Effector memory CD8-positive, alpha-beta T cell (primary cell): ENCODE measurements around the gene CAV1.

ENCODE experiments used
- ATAC-seq: fragments of 150-1000 bp; cut with Tn5 transposase; replicated peaks from 2 replicates; pipeline ENCODE4 v1.10.0; 2021; ENCODE audit warnings: mild to moderate bottlenecking, moderate library complexity
- DNase-seq, 3 experiments: peaks; one replicate each; pipeline ENCODE4 v3.0.0; 2021
- H3K27ac Mint-ChIP-seq, 2 donors: one replicate each; pipeline ENCODE4 v1.8.0; 2022; ENCODE audit warnings: mild to moderate bottlenecking in 2 of 2, mixed read lengths in 2 of 2, moderate library complexity in 2 of 2
- H3K27me3 Mint-ChIP-seq, 2 donors: one replicate each; pipeline ENCODE4 v1.8.0; 2022; ENCODE audit warnings: mixed read lengths in 2 of 2
- H3K36me3 Mint-ChIP-seq: one replicate; pipeline ENCODE4 v1.8.0; 2022; ENCODE audit warnings: mild to moderate bottlenecking, moderate library complexity, mixed read lengths; ENCODE audit not compliant: insufficient read depth
- H3K4me1 Mint-ChIP-seq, 2 donors: one replicate each; pipeline ENCODE4 v1.8.0; 2022; ENCODE audit warnings: low read depth in 2 of 2, mixed read lengths in 2 of 2
- H3K4me3 Mint-ChIP-seq, 2 donors: one replicate each; pipeline ENCODE4 v1.8.0; 2022; ENCODE audit warnings: mild to moderate bottlenecking in 2 of 2, mixed read lengths in 2 of 2, moderate library complexity in 2 of 2
- H3K9me3 Mint-ChIP-seq, 2 donors: one replicate each; pipeline ENCODE4 v1.8.0; 2022; ENCODE audit warnings: mixed read lengths in 2 of 2

Gene CAV1

DNA sequence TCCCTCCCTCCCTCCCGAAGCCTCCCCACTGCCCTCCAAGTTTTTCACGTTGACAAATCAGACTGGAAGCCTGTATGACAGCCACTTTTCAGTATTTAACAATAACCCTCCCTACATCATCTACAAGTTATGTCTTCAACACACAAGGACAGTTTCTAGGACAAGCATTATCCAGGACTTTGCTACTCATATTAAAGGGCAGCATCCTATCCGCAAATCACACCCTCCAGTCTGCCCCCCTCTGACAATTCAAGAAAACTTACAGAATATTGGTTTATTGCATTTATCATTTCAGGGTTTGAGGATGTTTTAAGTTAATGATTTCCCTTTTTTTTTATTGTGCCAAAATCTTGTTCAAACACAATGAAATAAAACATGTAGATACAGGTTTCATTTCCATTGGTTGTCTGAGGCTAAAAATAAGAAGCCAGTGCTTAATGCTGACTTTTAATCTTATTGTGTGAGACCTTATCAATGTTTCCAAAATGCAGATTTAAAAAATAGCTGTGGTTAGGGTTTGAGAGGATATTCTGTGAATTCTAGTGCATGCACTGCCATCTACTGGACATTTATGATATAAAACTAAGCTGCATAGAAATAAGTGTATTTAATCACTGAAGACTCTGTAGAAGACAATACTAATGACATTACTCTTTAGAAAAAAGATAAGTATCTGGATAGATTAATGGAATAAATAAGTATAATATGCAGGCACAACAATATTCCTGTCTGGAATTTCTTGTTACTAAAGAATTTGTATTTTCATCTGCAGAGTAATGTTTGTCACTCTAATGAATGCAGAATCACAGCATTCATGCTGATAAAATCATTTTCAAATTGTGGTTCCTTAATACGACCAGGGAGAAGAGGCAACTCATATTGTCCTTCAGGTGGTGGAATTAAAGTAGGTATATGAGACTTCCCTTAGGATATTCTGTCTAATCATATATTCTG, 64.1 kb downstream of the CAV1 start:
- Mint-ChIP-seq H3K4me1 (peaks cover 12 to 19% of the 10 kb centered on the region in 2 donors), H3K9me3 (no peaks in the 10 kb centered on the region), H3K27me3 (peaks cover 21 to 26% of the 10 kb centered on the region in 2 donors), H3K4me3 (no peak overlapping the region), H3K36me3 (no peaks in the 10 kb centered on the region), H3K27ac (no peak overlapping the region)
- DNase-seq (no peak), ATAC-seq (peak; percentile 56)

DNA sequence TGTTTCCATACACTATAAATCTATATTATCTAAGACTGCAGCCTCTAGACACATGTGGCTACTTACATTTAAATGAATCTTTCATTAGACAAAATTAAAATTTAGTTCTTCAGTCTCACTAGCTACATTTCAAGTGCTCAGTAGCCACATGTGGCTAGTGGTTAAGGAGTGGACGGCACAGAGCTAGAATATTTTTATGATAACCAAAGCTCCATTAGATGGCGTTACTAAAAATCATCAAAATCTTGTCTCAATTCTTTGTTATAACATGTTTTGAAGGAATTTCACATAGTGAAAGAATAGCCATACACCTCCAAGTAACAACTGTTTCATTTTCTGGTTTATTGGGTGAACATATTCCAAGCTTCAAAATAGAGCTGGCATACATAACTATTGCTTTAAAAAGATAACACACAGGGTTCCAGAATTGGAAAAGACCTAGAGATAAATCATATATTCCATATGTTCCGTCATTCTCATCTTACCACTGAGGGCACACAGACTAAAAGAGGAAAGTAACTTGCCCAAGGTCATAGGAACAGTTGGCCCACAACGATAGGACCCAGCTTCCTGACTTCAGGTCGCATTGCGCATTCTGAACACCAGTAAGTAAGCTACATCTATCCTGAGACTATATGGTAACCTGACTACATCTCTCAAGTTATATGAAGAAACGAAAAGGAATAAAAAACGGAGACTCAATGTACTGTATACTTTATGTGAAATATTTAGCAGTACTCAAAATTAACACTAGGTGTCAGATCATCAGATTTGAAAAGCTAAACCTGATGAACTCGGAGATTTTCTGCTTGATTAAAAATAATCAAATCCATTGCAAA, 66.6 kb downstream of the CAV1 start:
- Mint-ChIP-seq H3K27me3 (peaks cover 35% of the 10 kb centered on the region in 2 donors), H3K27ac (no peak overlapping the region), H3K4me1 (peaks cover 12 to 19% of the 10 kb centered on the region in 2 donors), H3K9me3 (no peaks in the 10 kb centered on the region), H3K36me3 (no peaks in the 10 kb centered on the region), H3K4me3 (no peak overlapping the region)
- DNase-seq (no peak), ATAC-seq (peak; percentile 45)

GRCh38 chr7:116592041-116592355, 67.2 kb downstream of the CAV1 start:
- Mint-ChIP-seq H3K9me3 (no peaks in the 10 kb centered on the region), H3K36me3 (no peaks in the 10 kb centered on the region), H3K4me1 (peaks cover 12 to 19% of the 10 kb centered on the region in 2 donors), H3K27me3 (peaks cover 37 to 39% of the 10 kb centered on the region in 2 donors), H3K27ac (no peak overlapping the region), H3K4me3 (no peak overlapping the region)
- ATAC-seq (no peak), DNase-seq (no peak)

GRCh38 chr7:116592445-116592844, 67.6 kb downstream of the CAV1 start:
- DNase-seq (no peak), ATAC-seq (peak; percentile 19)
- H3K27ac Mint-ChIP-seq = no peak overlapping the region
- H3K4me3 Mint-ChIP-seq = no peak overlapping the region
- peaks cover 41% of the 10 kb centered on the region in 2 donors for H3K27me3 Mint-ChIP-seq
- no peaks in the 10 kb centered on the region for H3K36me3 Mint-ChIP-seq
- H3K4me1 Mint-ChIP-seq = peaks cover 12 to 19% of the 10 kb centered on the region in 2 donors
- H3K9me3 Mint-ChIP-seq = no peaks in the 10 kb centered on the region

GRCh38 chr7:116593359-116594075, 68.7 kb downstream of the CAV1 start:
- no peaks in the 10 kb centered on the region for H3K36me3 Mint-ChIP-seq
- peaks cover 48 to 52% of the 10 kb centered on the region in 2 donors for H3K27me3 Mint-ChIP-seq
- no peak for ATAC-seq
- no peak for DNase-seq
- peaks cover 10 to 14% of the 10 kb centered on the region in 2 donors for H3K4me1 Mint-ChIP-seq
- no peak overlapping the region for H3K4me3 Mint-ChIP-seq
- H3K27ac Mint-ChIP-seq = no peak overlapping the region
- no peaks in the 10 kb centered on the region for H3K9me3 Mint-ChIP-seq

- Mint-ChIP-seq H3K9me3 (no peaks in the 10 kb centered on the region), H3K36me3 (no peaks in the 10 kb centered on the region), H3K4me1 (peaks cover 7 to 9% of the 10 kb centered on the region in 2 donors), H3K27ac (no peak overlapping the region), H3K27me3 (peaks cover 45 to 53% of the 10 kb centered on the region in 2 donors), H3K4me3 (no peak overlapping the region)
- DNase-seq (no peak), ATAC-seq (no peak)
These were observed 70.2 kb downstream of the CAV1 start for GRCh38 chr7:116595063-116595462.

DNA sequence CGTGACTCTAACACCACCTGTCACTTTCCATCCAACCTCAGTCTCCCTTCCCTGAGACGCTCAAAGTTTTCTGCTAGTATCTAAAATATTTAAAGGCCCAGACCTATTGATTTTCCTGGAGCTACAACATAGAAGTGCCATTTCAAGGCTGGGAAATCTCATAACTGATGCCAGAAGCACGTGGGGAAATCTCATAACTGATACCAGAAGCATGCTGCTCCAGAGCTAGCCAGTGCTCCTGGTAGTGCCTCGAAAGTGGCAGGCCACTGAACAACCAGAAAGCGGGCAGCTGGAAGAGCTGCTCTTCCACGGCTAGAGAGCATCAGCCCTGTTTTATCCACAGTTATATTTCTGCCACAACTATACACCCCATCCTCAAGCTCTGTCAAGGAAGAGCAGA, 72.5 kb downstream of the CAV1 start:
- Mint-ChIP-seq H3K36me3 (no peaks in the 10 kb centered on the region), H3K9me3 (no peaks in the 10 kb centered on the region), H3K4me3 (no peak overlapping the region), H3K27ac (no peak overlapping the region), H3K4me1 (peaks cover 5 to 8% of the 10 kb centered on the region in 2 donors), H3K27me3 (peaks cover 33 to 44% of the 10 kb centered on the region in 2 donors)
- no peak for ATAC-seq
- DNase-seq = no peak

DNA sequence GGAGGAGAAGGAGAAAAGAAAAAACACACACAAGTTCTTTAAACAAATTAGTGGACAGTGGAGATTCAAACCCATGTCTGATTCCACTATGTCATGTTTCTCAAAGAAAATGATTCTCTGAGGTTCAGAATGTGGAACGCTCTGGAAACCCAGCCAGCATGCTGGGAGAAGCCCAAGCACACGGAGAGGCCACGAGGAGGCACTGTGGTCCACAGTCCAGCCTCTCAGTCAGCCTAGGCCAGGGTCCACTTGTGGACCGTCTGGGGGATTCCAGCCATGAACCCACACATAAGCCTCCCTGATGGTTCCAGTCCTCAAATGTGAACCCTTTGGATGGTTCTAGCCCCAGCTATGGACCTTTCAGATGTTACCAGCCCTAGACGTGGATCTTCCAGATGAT, 73.4 kb downstream of the CAV1 start:
- Mint-ChIP-seq H3K36me3 (no peaks in the 10 kb centered on the region), H3K27ac (no peak overlapping the region), H3K27me3 (peaks cover 24 to 35% of the 10 kb centered on the region in 2 donors), H3K9me3 (no peaks in the 10 kb centered on the region), H3K4me3 (no peak overlapping the region), H3K4me1 (peaks cover 4 to 6% of the 10 kb centered on the region in 2 donors)
- no peak for ATAC-seq
- DNase-seq = no peak

- peaks cover 4 to 6% of the 10 kb centered on the region in 2 donors for H3K4me1 Mint-ChIP-seq
- H3K4me3 Mint-ChIP-seq = no peak overlapping the region
- H3K27ac Mint-ChIP-seq = no peak overlapping the region
- DNase-seq (no peak), ATAC-seq (no peak)
- peaks cover 22 to 32% of the 10 kb centered on the region in 2 donors for H3K27me3 Mint-ChIP-seq
- H3K9me3 Mint-ChIP-seq = no peaks in the 10 kb centered on the region
- H3K36me3 Mint-ChIP-seq = no peaks in the 10 kb centered on the region
These were observed 74.0 kb downstream of the CAV1 start for GRCh38 chr7:116598861-116599260.

GRCh38 chr7:116601426-116601825, 76.6 kb downstream of the CAV1 start:
- H3K27me3 Mint-ChIP-seq = peaks cover 14 to 26% of the 10 kb centered on the region in 2 donors
- ATAC-seq = no peak

DNA sequence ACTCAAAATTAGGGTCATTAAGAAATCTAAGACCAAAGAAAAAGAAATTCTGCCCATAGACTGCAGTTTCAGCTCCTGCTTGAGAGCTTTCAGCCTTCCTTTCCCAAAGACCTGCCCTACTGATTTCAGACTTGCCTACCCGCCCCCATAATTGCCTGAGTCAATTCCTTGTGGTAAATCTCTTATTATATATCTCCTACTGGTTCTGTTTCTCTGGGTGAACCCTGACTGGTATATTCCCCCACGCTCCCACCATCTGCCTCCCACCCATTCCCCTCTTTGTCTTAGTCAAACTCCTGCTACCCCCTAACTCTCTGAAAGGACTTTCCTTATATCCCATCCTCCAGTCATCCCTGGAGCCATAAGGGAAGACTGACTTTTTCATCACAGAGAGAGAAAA, 82.5 kb downstream of the CAV1 start:
- no peaks in the 10 kb centered on the region for H3K4me1 Mint-ChIP-seq
- H3K9me3 Mint-ChIP-seq = no peaks in the 10 kb centered on the region
- DNase-seq = no peak
- peaks cover 32 to 44% of the 10 kb centered on the region in 2 donors for H3K27me3 Mint-ChIP-seq
- no peaks in the 10 kb centered on the region for H3K36me3 Mint-ChIP-seq
- no peak overlapping the region for H3K4me3 Mint-ChIP-seq
- no peak overlapping the region for H3K27ac Mint-ChIP-seq
- ATAC-seq = no peak

More at GRCh38 chr7:116601426-116601825, 76.6 kb downstream of the CAV1 start:
- no peak for DNase-seq
- Mint-ChIP-seq H3K36me3 (no peaks in the 10 kb centered on the region), H3K27ac (no peak overlapping the region), H3K4me1 (peaks cover 4 to 6% of the 10 kb centered on the region in 2 donors), H3K4me3 (no peak overlapping the region), H3K9me3 (no peaks in the 10 kb centered on the region)

GRCh38 chr7:116610210-116610609, 85.4 kb downstream of the CAV1 start:
- Mint-ChIP-seq H3K27ac (no peak overlapping the region), H3K27me3 (peaks cover 34 to 45% of the 10 kb centered on the region in 2 donors), H3K4me1 (no peaks in the 10 kb centered on the region), H3K4me3 (no peak overlapping the region), H3K36me3 (no peaks in the 10 kb centered on the region), H3K9me3 (no peaks in the 10 kb centered on the region)
- DNase-seq (no peak), ATAC-seq (no peak)

DNA sequence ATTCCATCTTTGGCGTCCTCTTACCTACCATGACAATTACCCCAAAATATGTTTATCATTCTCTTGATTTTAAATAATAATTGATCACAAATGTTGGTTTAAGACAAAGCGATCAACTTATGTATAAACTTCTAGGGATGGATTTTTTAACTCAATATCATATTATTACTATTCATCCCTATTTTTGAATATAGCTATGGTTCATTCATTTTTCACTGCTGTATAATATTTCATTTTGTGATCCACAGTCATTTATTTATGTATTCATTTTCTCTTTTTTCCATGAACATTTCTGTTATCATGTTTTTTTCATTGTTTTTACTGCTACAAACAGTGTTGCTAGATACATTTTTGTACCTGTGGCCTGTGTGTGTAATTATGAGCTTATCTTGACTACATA, 85.9 kb downstream of the CAV1 start:
- H3K27ac Mint-ChIP-seq = no peak overlapping the region
- H3K27me3 Mint-ChIP-seq = peaks cover 34 to 45% of the 10 kb centered on the region in 2 donors
- DNase-seq = no peak
- H3K36me3 Mint-ChIP-seq = no peaks in the 10 kb centered on the region
- no peak for ATAC-seq
- H3K9me3 Mint-ChIP-seq = no peaks in the 10 kb centered on the region
- no peak overlapping the region for H3K4me3 Mint-ChIP-seq
- H3K4me1 Mint-ChIP-seq = no peaks in the 10 kb centered on the region
